HG02884 (cell line): Measurements from ENCODE around the gene KCNJ6.
"Not testable (repeated sequence)": the region's sequence is repeated elsewhere in the genome, so short reads cannot be mapped to it uniquely, and the experiment has no call there.

Source experiments
- ATAC-seq: cut with Tn5 transposase; IDR thresholded peaks from one replicate; pipeline ENCODE4 v1.9.1; 2021; ENCODE audit warnings: mild to moderate bottlenecking, moderate library complexity; ENCODE audit not compliant: unreplicated experiment

Gene KCNJ6, protein sequence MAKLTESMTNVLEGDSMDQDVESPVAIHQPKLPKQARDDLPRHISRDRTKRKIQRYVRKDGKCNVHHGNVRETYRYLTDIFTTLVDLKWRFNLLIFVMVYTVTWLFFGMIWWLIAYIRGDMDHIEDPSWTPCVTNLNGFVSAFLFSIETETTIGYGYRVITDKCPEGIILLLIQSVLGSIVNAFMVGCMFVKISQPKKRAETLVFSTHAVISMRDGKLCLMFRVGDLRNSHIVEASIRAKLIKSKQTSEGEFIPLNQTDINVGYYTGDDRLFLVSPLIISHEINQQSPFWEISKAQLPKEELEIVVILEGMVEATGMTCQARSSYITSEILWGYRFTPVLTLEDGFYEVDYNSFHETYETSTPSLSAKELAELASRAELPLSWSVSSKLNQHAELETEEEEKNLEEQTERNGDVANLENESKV

DNA sequence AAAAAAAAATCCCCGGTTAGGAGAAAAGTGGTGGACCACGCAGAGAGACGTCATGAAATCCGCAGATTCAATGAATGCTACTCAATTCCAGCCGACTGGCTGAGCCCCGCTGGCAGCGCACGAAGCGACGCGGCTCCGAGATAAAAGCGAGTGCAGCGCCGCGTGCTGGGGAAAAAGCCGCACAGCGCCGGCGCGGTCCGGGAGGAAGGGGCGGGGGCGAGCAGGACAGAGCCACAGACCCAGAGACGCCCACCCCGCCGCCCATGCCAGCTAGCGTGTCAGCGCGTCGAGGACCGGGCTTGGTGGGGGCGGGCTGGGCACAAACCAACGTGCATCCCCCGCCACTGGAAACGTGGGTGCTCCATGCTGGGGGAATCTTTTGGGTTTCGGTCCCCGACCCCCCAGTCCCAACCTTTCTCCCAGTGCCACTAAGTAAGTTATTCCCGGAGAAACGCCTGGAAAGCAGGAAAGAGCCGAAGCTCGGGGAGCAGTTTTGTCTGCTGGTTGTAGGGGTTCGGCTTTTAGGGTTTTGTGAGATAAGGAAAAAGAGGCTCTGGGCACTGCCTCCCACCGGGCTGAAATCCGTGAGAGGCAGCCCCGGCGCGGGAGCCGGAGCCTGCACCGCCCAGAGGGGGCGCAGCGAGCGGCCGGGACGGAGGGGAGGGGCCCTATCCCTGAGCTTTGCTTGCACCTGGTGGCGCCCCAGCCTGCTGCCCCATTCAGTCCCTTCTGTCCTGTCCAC lies at the start of gene KCNJ6:
Gene KCNJ6 (minus strand): TSS at position 148 of the 742 bp plus-strand sequence. CDS start 75,775 bp downstream, outside the sequence.
- no peak for ATAC-seq

DNA sequence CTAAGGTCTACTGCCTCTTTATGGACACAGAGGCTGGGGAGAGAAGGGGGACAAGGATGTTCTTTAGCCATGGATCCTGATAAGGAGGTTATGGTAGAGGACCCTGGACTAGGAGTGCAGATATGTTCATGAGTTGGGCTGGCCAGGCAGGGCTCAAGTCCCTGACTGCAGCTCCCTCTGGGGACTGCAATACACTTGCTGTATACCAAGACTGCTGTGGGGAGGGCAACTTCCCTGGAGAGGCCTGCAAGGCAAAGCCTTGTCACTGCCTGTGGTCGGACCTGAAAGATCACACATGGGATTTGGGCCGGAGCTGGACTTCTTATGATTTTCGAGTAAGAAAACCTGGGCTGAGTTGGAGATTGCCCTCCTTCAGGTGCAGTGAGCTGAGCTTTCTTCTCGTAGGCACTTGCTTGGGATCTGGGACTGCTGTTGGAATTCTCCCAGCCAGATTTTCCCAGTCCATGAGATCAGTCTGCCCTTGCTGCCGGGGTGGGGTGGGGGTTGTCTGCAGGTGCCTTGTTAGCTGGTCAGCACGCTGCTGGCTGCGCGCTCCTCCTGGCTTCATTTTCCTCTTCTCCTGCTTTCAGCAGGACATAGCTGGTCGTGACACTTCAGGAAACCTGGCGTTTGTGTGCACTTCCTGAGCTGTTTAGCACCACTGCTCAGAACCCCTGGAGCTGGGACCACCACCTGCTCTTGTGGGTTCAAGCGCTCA lies 49.0 kb upstream of the KCNJ6 start:
- ATAC-seq = no peak

DNA sequence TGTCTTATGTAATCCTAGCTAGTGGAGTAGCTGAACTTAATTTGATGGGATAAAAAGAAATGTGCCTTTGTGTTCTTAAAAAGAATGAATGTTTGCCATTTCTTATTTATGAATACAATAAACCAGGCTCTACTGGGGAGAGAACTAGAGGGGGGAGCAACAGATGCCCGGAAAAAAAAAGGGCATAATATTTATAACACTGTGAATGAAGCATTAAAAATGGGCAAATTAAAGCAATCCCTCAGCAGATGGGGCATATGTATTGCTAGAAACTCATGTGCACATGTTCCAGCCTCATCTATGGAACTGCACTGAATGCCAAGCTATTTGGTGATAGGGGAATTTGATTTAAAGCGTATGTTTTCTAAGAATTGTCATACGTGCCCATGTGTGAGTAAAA lies 42.3 kb upstream of the KCNJ6 start:
- ATAC-seq = no peak

DNA sequence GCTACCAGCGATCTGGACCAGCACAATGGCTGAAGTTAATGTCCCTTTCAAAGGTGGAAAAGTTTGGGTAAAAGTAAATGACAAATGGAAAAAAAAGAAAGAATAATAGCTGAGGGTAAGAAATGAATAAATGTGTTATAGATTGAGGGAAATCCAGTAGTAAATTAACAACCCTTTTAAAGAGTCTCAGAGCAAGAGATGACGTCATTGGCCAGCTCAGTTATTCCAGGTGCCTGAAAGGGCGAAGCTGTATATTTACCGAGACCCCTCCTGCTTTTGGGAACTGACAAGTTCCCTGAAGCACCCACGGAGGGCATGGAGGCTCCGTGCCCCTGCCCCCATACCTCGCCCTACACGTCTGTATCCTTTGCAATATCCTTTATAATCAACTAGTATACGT lies 40.5 kb upstream of the KCNJ6 start:
- no peak for ATAC-seq

DNA sequence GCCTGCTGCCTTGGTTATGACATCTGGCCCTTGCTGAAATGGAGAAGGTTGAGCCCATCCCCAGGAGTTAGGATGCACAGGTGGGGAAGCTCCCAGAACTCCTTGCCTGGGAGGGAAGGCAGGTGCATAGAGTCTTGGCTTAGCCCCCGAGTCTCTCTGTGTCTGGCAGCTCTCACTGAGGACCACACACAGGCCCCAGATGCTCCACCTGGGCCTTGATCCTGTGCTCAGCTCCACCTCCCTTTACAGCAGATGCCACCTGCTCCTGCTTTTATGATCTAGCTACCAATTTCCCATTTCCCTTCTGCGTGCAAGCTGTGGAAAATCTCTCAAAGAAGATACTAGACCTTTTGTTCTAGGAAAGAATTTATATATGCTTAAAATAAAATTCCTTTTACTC lies 28.8 kb upstream of the KCNJ6 start:
- ATAC-seq = no peak

DNA sequence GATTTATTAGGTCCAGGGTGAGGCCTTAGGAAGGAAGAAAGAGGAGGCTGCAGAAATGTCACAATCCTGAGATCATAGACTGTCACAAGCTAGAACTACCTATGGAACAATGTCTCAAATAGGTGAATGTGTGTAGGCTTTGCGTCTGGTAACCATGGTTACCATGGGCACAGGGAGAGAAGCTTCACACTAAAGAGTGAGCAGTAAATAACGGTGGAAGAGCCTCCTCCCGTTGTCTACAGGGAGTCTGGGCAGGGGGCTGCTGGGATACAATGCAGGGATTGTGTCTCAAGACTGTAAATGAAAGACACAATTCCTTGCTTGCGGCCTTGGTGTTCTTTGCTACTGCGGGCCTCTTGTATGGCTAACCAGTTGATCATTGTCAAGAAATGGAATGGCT lies 28.2 kb upstream of the KCNJ6 start:
- no peak for ATAC-seq

DNA sequence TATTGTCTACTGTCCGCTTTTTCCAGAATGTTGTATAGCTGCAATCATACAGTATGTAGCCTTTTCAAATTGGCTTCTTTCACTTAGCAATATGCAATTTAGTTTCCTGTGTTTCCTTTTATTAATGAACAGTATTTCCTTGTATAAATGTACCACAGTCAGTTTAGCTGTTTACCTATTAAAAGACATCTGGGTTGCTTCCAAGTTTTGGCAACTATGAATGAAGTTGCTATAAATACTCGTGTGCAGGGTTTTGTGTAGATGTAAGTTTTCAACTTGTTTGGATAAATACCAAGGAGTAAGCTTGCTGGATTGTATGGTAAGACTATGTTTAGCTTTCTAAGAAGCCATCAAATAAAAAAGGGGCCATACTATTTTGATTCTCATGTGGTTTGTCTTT lies 24.4 kb upstream of the KCNJ6 start:
- ATAC-seq = no peak

DNA sequence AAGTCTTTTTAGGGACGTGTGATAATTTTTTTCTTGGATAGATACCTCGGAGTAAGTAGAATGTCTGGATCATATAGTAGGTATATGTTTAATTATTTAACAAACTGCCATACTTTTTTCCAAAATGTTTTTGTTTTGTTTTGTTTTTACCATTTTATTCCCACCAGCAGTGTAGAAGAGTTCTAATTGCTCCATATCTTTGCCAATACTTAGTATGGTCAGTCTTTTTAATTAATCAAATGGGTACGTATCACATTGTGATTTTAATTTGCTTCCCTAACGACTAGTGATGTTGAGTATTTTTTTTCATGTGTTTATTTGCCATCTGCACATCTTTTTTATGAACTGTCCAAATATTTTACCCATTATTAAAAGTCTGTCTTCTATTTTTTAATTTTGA lies 23.6 kb upstream of the KCNJ6 start:
- no peak for ATAC-seq

DNA sequence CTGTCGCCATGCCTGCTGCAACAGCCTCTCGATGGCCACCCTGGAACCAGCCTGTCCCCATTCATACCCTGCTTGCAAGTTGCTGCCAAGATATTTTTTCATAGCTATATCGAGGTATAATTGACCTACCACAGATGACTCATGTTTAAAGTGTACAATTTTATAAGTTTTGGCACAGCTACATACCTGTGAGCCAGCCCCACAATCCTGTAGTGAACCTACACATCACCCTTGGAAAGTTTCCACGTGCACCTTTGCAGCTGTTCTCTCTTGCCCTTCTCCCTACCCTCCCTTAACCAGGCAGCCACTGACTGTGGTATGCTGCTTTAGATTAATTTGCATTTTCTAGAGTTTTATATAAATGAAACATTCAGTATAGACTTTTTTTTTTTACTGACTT lies 23.0 kb upstream of the KCNJ6 start:
- no peak for ATAC-seq

DNA sequence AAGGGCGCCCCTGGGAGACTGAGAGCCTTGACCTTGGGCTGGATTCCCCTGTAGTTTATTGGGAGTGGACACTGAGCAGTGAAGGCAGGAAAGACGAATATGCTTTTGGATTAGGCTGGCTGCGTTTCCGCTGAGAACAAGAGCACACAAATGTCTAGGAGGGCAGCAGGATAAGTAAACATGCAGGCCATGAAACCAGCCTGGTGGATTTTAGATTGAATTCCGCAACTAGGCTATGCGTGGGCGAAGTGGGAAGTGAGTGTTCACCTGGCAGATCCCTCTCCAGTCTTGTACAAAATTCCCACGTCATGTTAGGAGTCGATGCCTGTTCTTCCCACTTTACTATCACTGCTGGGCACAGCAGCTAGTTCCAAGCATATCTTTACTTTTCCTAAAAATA lies 21.4 kb upstream of the KCNJ6 start:
- ATAC-seq = no peak

DNA sequence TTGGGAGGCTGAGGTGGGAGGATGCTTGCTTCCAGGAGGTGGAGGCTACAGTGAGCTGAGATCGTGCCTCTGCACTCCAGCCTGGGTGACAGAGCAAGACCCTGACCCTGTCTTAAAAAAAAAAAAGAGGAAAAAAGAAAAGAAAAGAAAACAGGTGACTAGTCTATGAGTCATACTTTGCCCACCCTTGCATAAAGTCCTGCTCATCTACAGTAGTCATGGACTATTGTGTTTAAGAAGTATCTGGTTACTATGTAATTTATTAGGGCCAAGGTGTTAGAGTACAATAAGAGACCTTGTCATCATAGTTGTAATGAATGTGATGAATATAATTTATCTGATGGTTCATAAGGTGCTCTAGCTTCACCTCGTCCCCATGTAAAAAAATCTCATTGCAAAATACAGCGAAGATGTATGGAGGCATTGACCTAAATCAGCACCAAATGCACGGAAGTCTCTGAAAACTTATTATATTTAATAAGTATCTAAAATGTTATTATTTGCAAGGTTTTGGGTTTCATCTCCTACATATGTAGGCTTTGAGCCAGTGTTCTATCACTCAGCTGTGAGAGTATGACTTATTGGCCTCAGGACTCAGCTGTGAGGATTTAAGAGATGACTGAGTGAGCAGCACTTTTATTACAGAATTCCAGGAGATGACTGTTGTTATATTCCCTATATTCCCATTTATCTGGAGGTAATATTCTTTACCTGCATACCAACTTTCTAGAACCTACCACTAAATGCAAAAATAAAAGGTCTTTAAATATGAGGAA lies 19.9 kb upstream of the KCNJ6 start:
- ATAC-seq = no peak

DNA sequence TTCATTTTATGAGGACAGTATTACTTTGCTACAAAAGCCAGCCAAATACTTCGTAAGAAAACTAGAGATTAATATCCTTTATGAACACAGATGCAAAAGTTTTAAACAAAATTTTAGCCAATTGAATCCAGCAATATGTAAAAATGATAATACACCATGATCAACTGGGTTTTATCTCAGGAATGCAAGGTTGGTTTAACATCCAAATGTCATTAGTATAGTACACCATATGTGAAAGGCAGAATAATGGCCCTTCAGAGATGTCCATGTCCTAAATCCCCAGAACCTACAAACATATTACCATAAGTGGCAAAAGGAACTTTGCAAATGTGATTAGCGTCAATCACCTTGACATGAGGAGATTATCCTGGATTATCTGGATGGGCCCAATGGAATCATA lies 16.7 kb upstream of the KCNJ6 start:
- no peak for ATAC-seq

DNA sequence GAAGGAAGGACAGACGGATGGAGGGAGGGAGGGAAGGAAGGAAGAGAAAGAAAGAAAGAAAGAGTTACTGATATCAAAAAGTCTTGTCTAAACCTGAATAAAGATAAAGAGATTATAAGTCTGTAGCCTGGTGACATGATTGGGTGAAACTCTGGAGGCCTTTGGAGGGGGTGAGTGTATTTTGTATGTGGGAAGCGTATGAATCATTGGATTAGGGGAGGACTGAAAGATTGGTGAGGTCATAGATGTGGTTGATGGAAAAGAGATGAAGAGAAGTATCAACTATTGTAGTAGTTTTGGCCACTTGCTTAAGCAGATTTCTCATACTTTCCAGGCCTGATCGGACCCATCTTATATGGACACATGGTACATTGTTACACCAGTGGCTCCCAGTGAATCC lies 11.5 kb upstream of the KCNJ6 start:
- ATAC-seq = no peak

DNA sequence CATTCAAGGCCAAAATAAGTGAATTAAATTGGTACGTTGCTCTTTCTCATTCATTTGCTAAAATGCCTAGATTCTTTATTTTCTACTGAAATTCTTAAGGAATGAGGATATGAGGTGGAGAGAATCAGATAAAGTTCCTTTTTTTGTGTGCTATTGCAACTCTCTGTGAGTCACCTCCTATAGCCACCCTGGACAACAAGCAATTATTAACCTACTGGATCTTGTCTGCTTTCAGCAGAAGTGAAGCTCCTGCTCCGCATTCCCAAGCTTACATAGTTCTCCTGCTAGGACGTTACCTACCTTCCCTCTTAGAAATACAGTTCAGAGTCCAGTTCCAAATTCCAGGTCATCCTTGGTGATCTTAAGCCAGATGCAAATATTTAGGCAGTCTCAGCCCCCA lies 4.8 kb upstream of the KCNJ6 start:
- ATAC-seq = no peak

DNA sequence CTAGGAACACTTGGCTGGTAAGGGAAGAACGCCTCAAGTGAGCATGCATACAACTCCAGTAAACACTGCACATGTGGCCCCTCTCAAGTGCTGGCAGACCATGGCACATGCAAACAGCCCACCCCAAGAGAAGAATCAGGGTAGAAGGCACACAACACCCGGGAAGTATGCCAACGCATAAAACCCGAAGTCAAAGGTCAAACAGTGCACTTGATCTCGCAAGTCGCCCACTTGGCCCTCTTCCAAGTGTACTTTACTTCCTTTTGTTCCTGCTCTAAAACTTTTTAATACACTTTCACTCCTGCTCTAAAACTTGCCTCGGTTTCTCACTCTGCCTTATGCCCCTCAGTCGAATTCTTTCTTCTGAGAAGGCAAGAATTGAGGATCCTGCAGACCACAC lies 4.0 kb upstream of the KCNJ6 start:
- ATAC-seq = not testable (repeated sequence)

DNA sequence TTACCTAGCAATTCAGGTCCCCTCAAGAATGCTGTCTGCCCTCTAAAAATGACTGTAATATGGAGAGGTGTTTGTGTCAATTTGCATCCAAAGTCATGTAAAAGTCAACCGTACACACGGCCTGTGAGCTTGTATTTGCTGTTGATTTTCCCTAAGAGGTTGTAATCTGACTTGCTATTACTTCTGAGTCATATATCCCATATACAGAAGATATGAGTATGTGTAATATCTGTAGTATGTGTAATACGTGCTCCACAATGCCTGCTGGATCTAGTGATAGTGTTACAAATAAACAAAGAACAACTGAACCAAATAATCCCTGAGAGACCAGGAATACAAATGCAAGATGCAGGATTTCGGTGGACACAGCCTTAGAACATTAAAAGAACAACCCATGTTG lies 1.4 kb upstream of the KCNJ6 start:
- ATAC-seq = no peak

DNA sequence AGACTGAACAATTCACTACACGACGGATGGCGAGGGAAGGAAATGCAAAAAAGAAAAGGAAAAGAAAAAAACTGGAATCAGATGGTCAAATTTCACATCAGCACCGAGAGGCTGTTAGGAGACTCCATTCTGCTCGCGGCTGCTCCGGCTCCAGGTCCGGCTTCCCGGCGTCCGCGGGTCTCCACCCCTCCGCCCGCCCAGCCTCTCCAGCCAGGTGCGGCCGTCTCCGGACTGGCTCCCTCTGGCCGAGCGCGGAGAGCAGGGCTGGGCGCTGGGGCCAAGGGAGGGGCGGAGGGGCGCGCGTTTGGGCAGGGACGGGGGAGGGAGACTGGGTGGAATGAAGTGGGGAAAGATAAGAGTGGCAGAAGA lies 332 bp downstream of the KCNJ6 start:
- ATAC-seq = no peak

DNA sequence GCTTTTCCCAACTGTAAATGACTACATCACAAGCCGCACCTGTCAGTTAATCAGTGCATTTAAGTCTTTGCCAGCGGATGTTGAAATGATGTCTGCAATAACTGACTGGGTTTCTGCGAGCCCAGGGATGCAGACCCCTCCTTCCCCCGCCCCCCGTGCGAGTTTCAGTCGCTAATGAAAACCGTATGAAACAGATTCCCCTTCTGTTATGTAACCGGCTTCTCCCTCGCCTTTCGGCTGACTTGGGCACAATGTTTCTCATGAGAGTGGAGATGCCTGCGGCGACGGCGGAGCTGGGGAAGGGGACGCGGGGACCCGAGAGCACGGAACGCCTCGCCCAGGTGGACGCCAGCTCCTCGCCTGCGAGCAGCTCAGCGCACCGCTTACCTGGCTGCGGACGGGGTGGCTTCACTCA lies 753 bp downstream of the KCNJ6 start:
- ATAC-seq = no peak

DNA sequence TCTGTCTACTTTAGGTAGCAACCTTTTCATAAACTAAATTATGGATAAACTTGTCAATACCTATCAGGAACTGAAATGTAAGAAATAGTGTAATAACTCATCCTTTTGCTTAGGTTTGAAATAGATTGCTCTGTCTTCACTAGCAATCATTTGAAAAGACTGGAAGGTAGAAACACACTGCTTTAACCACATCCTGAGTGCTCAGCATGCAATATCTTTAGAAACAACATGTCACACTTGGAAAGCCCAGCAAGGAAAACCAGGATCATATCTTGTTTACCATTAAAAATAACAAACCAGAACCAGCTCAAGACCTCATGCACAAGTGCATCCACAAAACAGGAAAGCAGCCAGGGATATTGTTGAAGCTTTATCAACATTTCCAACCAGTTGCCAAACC lies 3.6 kb downstream of the KCNJ6 start:
- ATAC-seq = no peak

DNA sequence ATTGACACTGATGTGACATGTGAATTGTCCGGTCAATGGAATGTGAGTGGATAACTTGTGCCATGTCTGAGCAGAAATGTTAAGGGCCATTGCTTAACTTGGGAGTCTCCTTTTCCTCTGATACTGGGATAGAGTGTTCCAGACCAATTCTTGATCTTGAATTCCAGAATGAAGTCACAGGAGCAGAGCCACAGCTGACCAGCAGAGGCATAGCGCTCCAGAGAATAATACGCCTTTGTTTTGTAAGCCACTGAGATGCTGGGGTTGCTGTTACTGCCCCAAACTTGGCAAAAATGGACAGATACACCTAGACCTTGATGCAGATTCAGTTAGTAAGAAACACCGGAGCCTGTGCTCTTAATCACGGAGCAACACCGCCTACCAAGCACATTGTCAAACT lies 6.3 kb downstream of the KCNJ6 start:
- ATAC-seq = no peak

DNA sequence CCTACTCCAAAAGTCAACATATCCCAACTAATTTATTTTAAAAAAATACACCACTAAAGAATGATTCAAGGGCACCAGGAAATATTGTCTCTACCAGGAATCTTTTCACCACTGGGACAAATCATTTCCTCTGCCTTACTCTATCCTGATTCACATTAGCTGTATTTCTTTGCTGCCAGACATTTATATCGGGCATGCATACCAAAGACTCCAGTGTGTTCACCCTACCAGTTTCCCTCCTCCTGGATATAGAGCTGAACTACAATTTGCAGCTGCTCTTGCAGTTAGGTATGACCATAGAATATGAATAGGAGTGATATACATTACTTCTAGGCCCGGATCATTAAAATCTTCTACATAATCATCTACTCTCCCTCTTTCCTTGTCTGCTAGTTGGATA lies 7.6 kb downstream of the KCNJ6 start:
- no peak for ATAC-seq
